Endothelial cell of umbilical vein (primary cell): ENCODE results near the gene FA2H. TPM values are rescaled to one million over a fixed set of nuclear protein-coding genes. Genes with fewer than 3 reads are reported as not detected.

ENCODE experiments used
- BruUV-seq: library from RNA; stranded (reverse); fragments of 400-500 nt; replicated peaks from 2 replicates; lab custom pipeline; 2021; lab: Mats Ljungman, UMichigan
- CTCF ChIA-PET: fragments of 300-600, 350-600 bp; sonication (Branson Sonifier 250); formaldehyde crosslinking; loops from one replicate; lab custom pipeline; 2021; ENCODE audit warnings: antibody characterized with exemption, inconsistent platforms; lab: Charles Lee
- POLR2A ChIA-PET: fragments of 300-600, 350-600 bp; sonication (Branson Sonifier 250); formaldehyde crosslinking; loops from one replicate; lab custom pipeline; 2021; ENCODE audit warnings: antibody characterized with exemption, inconsistent platforms; lab: Charles Lee
- DNase-seq: peaks from one replicate; pipeline ENCODE4 v3.0.0-alpha.2; 2011; ENCODE audit warnings: low read depth, low spot score
- FAIRE-seq: peaks from 2 replicates; lab custom pipeline; 2011; peaks lifted over from hg19 to GRCh38; lab: Jason Lieb, UNC
- H2AFZ ChIP-seq: 2 replicates; pipeline ENCODE4 v1.6.0; 2012; ENCODE audit warnings: low read depth, low read length, control low read depth, inconsistent platforms
- H3K27ac ChIP-seq: 2 replicates; pipeline ENCODE4 v1.5.1; 2011; ENCODE audit warnings: low read depth, mild to moderate bottlenecking, control low read depth, low read length, moderate library complexity; ENCODE audit not compliant: insufficient read depth
- H3K27me3 ChIP-seq, 2 experiments: 2 replicates each; pipeline versions ENCODE4 v1.6.0 to v1.6.1; 2011; ENCODE audit warnings: low read length in 2 of 2, mixed read lengths in 1 of 2; ENCODE audit not compliant: control insufficient read depth in 2 of 2, insufficient read depth in 2 of 2
- H3K36me3 ChIP-seq, 2 experiments: 2 replicates in 1 of 2; 3 replicates in 1 of 2; pipeline ENCODE4 v1.5.1; 2011; ENCODE audit warnings: low read length in 2 of 2, mild to moderate bottlenecking in 1 of 2, moderate library complexity in 1 of 2; ENCODE audit not compliant: control insufficient read depth in 2 of 2, insufficient read depth in 2 of 2; ENCODE audit errors: extremely low read depth in 1 of 2
- H3K4me1 ChIP-seq: 3 replicates; pipeline ENCODE4 v1.5.1; 2011; ENCODE audit warnings: mild to moderate bottlenecking, low read length; ENCODE audit not compliant: control insufficient read depth, insufficient read depth; ENCODE audit errors: extremely low read depth
- H3K4me2 ChIP-seq: 2 replicates; pipeline ENCODE4 v1.6.1; 2011; ENCODE audit warnings: low read length, control low read depth, mixed read lengths; ENCODE audit not compliant: insufficient read depth
- H3K4me3 ChIP-seq, 3 experiments: fragments of 200-600 bp in 1 of 3; sonication (generic), shearing (Covaris generic) in 1 of 3; replicated peaks in 1 of 3; 2 replicates each; pipeline ENCODE4 v1.5.1; 2011 to 2016; ENCODE audit warnings: control low read depth in 3 of 3, low read length in 3 of 3, mild to moderate bottlenecking in 2 of 3, inconsistent platforms in 1 of 3, low read depth in 1 of 3, moderate library complexity in 1 of 3; ENCODE audit not compliant: insufficient read depth in 1 of 3
- H3K79me2 ChIP-seq: 2 replicates; pipeline ENCODE4 v1.6.0; 2012; ENCODE audit warnings: low read length, inconsistent platforms; ENCODE audit not compliant: control insufficient read depth, insufficient read depth
- H3K9ac ChIP-seq: replicated peaks from 2 replicates; pipeline ENCODE3; 2011; ENCODE audit warnings: low read length, control low read depth; ENCODE audit not compliant: insufficient read depth; ENCODE audit errors: extremely low read depth
- H3K9me1 ChIP-seq: replicated peaks from 3 replicates; pipeline ENCODE4 v1.6.0; 2011; ENCODE audit warnings: mild to moderate bottlenecking, low read length; ENCODE audit not compliant: control insufficient read depth, insufficient read depth; ENCODE audit errors: extremely low read depth
- H3K9me3 ChIP-seq: replicated peaks from 2 replicates; pipeline ENCODE4 v1.5.1; 2012; ENCODE audit warnings: low read length, inconsistent platforms; ENCODE audit not compliant: control insufficient read depth, insufficient read depth
- H4K20me1 ChIP-seq: replicated peaks from 2 replicates; pipeline ENCODE3; 2011; ENCODE audit warnings: mild to moderate bottlenecking, low read length; ENCODE audit not compliant: control insufficient read depth, insufficient read depth; ENCODE audit errors: extremely low read depth
- EZH2 ChIP-seq: IDR thresholded peaks from 2 replicates; pipeline ENCODE4 v1.6.1; 2012; ENCODE audit warnings: borderline replicate concordance, low read depth, mild to moderate bottlenecking, moderate library complexity, low read length, inconsistent platforms; ENCODE audit not compliant: severe bottlenecking
- FOS ChIP-seq: IDR thresholded peaks from 2 replicates; pipeline ENCODE4 v1.6.1; 2011; ENCODE audit warnings: mild to moderate bottlenecking, low read length, moderate library complexity, borderline replicate concordance; ENCODE audit not compliant: insufficient read depth
- GATA2 ChIP-seq: IDR thresholded peaks from 2 replicates; pipeline ENCODE4 v1.7.0; 2011; ENCODE audit warnings: low read depth, mild to moderate bottlenecking, moderate library complexity, mixed read lengths, low read length; ENCODE audit not compliant: insufficient read length, insufficient read depth
- JUN ChIP-seq: IDR thresholded peaks from 2 replicates; pipeline ENCODE4 v1.6.1; 2011; ENCODE audit warnings: borderline replicate concordance, low read depth; ENCODE audit not compliant: insufficient read length, insufficient read depth
- MAX ChIP-seq: IDR thresholded peaks from 2 replicates; pipeline ENCODE4 v1.6.1; 2011; ENCODE audit not compliant: insufficient read depth, insufficient read length
- MYC ChIP-seq: IDR thresholded peaks from one replicate; pipeline ENCODE4 v1.6.1; 2011; ENCODE audit warnings: mild to moderate bottlenecking, low read depth, low read length
- POLR2A ChIP-seq: IDR thresholded peaks from 2 replicates; pipeline ENCODE4 v1.6.1; 2012; ENCODE audit warnings: low read depth, mild to moderate bottlenecking, control low read depth, low read length
- POLR2AphosphoS5 ChIP-seq: IDR thresholded peaks from 2 replicates; pipeline ENCODE4 v1.6.1; 2012; ENCODE audit warnings: low read depth, mild to moderate bottlenecking, control low read depth, low read length, moderate library complexity; ENCODE audit not compliant: insufficient read depth
- dilution Hi-C: fragments of 300-500 bp; cut with MboI; formaldehyde crosslinking; loops from one replicate; pipeline ENCODE4 v1.15.0; 2019; ENCODE audit warnings: low sequenced_read_pairs; ENCODE audit not compliant: extremely low pct_ligation_motif_present
- intact Hi-C: fragments of 100-400 bp; cut with micrococcal nuclease; formaldehyde crosslinking; loops from one replicate; pipeline ENCODE4 v1.10.0; 2022
- polyA plus RNA-seq, 4 experiments: library from polyadenylated mRNA; depleted of rRNA in 3 of 4; stranded (reverse) in 3 of 4; unstranded in 1 of 4; fragments of >200 nt; gene quantifications; 2 replicates each; pipeline versions ENCODE4 v1.2.1 to v1.2.3, GENCODE V29; 2011 to 2012; ENCODE audit warnings: missing spikeins in 1 of 4
- total RNA-seq: library from RNA; stranded (reverse); gene quantifications from 2 replicates; pipeline ENCODE4 v1.2.3, GENCODE V29; 2021
- TF ChIP-seq, protein P1 (sequence below), 2 donors: IDR thresholded peaks; 1 replicate in 1 of 2; 2 replicates in 1 of 2; pipeline ENCODE4 v1.5.1; 2011; ENCODE audit warnings: low read length in 2 of 2, mild to moderate bottlenecking in 2 of 2, moderate library complexity in 2 of 2, control low read depth in 1 of 2, inconsistent platforms in 1 of 2, low read depth in 1 of 2; ENCODE audit not compliant: insufficient read depth in 1 of 2; ENCODE audit errors: extremely low read depth in 1 of 2

The FA2H gene
- total and polyA plus RNA-seq, 2 donors (not counting 3 experiments of a cell fraction or from before 2014, with no cell fraction given), result not detected

DNA sequence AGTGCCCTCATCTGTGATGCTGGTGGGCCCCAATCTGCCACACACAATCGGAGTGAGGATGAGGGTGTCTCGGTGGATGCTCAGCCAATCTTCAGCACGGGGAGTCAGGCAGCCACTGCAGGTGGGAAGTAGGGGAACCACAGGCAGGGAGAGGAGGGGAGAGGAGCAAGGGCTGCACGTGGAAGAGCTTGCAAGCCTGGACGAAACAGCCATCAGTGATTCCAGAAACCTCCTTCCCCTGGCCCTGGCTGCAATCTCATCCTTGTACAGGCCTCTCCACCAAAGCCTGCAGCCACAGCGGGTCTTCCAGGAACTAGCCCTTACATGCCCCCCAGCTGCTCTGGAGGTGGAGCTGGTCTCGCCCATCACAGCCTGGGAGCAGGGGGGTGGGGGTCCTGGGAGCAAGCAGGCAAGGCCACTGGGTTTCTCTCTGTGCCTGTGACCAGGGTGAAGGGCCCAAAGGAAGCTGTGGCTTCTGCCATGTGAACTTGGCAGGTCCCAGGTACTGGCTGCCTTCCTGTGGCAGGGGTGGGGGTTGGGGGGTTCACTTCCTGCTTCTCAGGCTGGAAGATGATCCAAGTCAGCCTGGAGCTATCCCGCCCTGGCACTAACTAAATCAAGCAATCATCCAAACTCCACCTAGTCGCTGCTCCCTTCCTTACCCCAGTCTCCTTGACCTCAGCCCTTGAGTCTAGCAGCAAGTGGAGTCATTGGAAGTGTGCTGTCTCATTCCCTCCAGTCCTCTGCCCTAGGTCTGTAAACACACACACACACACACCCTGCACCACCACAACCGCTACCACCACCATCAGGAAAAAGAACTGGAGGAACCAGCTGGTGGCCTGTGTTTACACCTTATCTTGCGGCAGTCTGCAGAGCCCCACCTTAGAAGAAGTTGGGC, 44.6 kb downstream of the FA2H start:
- Histone ChIP-seq H3K9ac (no peak overlapping the region), H3K9me1 (no peaks in the 10 kb centered on the region), H3K27me3 (no peaks in the 10 kb centered on the region), H3K4me1 (no peaks in the 10 kb centered on the region), H3K4me2 (no peak overlapping the region), H3K9me3 (no peaks in the 10 kb centered on the region), H2AFZ (no peak overlapping the region), H3K36me3 (no peaks in the 10 kb centered on the region), H3K27ac (no peak overlapping the region), H3K4me3 (no peak overlapping the region), H4K20me1 (no peaks in the 10 kb centered on the region), H3K79me2 (no peaks in the 10 kb centered on the region)
- intact Hi-C loops, result no loop called here
- dilution Hi-C loops, result no loop called here
- TF ChIP-seq GATA2 (no peak), MAX (no peak), FOS (no peak), POLR2AphosphoS5 (no peak), MYC (no peak), JUN (no peak), EZH2 (no peak), POLR2A (no peak)
- TF ChIP-seq, protein P1, sequence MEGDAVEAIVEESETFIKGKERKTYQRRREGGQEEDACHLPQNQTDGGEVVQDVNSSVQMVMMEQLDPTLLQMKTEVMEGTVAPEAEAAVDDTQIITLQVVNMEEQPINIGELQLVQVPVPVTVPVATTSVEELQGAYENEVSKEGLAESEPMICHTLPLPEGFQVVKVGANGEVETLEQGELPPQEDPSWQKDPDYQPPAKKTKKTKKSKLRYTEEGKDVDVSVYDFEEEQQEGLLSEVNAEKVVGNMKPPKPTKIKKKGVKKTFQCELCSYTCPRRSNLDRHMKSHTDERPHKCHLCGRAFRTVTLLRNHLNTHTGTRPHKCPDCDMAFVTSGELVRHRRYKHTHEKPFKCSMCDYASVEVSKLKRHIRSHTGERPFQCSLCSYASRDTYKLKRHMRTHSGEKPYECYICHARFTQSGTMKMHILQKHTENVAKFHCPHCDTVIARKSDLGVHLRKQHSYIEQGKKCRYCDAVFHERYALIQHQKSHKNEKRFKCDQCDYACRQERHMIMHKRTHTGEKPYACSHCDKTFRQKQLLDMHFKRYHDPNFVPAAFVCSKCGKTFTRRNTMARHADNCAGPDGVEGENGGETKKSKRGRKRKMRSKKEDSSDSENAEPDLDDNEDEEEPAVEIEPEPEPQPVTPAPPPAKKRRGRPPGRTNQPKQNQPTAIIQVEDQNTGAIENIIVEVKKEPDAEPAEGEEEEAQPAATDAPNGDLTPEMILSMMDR (IDR thresholded peaks at IDR 0.05; ENCODE audit: extremely low read depth in 1 of 2, insufficient read depth in 1 of 2, low read depth in 1 of 2, low read length in 2 of 2), result no peak
- DNase-seq, result no peak
- ChIA-PET CTCF (interaction anchor here (2.3 kb wide), 1 partner anchor 132 kb away, joined by 8 read pairs; no protein-coding TSS in a partner anchor), POLR2A (no interaction called here)
- no peak for FAIRE-seq
- BruUV-seq, result no TSS peak
